ENCODE results near the gene DCDC2. TPM values are rescaled to one million over a fixed set of nuclear protein-coding genes. Genes with fewer than 3 reads are reported as not detected.
"Not testable (repeated sequence)": the region's sequence is repeated elsewhere in the genome, so short reads cannot be mapped to it uniquely, and the experiment has no call there.

The DCDC2 gene
- total RNA-seq, 2 experiments from 2014 or later: 0.06 TPM; not detected in 1

- peak within 1 kb of the TSS; percentile 6; the same call in 1 of the 2 replicates for H3K4me2 ChIP-seq (ENCODE audit: low read length)
- H4K20me1 ChIP-seq (ENCODE audit: insufficient read depth, low read length): no peaks in the 10 kb centered on the region
- H3K4me1 ChIP-seq (ENCODE audit: insufficient read depth, low read length, poor library complexity, severe bottlenecking): peaks cover 4% of the 10 kb centered on the region
- no peaks in the 10 kb centered on the region for H3K9me2 ChIP-seq (ENCODE audit: insufficient read depth, low read length)
- H3K9me3 ChIP-seq (ENCODE audit: low read length): no peaks in the 10 kb centered on the region
- intact Hi-C loops (cut with micrococcal nuclease; ENCODE audit: unreplicated experiment): no loop called here
- no peak within 1 kb of the TSS for H3K27ac ChIP-seq (ENCODE audit: low read depth, low read length, poor library complexity, severe bottlenecking)
- no peak within 1 kb of the TSS for H2AFZ ChIP-seq (ENCODE audit: low read length)
- H3K79me2 ChIP-seq (ENCODE audit: insufficient read depth, low read depth, low read length): no peaks in the 10 kb centered on the region
- TF ChIP-seq EZH2phosphoT487 (IDR thresholded peaks at IDR 0.05; ENCODE audit: borderline replicate concordance, low read depth, low read length): no peak
- TF ChIP-seq, protein P1, sequence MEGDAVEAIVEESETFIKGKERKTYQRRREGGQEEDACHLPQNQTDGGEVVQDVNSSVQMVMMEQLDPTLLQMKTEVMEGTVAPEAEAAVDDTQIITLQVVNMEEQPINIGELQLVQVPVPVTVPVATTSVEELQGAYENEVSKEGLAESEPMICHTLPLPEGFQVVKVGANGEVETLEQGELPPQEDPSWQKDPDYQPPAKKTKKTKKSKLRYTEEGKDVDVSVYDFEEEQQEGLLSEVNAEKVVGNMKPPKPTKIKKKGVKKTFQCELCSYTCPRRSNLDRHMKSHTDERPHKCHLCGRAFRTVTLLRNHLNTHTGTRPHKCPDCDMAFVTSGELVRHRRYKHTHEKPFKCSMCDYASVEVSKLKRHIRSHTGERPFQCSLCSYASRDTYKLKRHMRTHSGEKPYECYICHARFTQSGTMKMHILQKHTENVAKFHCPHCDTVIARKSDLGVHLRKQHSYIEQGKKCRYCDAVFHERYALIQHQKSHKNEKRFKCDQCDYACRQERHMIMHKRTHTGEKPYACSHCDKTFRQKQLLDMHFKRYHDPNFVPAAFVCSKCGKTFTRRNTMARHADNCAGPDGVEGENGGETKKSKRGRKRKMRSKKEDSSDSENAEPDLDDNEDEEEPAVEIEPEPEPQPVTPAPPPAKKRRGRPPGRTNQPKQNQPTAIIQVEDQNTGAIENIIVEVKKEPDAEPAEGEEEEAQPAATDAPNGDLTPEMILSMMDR (conservative IDR thresholded peaks at IDR 0.05; ENCODE audit: low read length): no peak
- no peak for DNase-seq (ENCODE audit: low spot score)
- ChIA-PET POLR2A (no interaction called here), CTCF (ENCODE audit: unreplicated experiment) (no interaction called here)
- H3K36me3 ChIP-seq (ENCODE audit: insufficient read depth, low read length): no peaks in the 10 kb centered on the region
- H3K4me3 ChIP-seq (ENCODE audit: low read depth, low read length, poor library complexity, severe bottlenecking): no peak within 1 kb of the TSS
- no TSS peak for BruUV-seq (replicated peaks)
Measured at GRCh38 chr6:24402697-24403500, 45.0 kb upstream of the DCDC2 start, which contains the start of gene MRS2. MRS2 (plus strand) TSS chr6:24402936; CDS start chr6:24403047, 111 bp downstream.

GRCh38 chr6:24401458-24401857 lies 43.6 kb upstream of the DCDC2 start:
- TF ChIP-seq, protein P1 (conservative IDR thresholded peaks at IDR 0.05; ENCODE audit: low read length): no peak
- no peak for TF ChIP-seq EZH2phosphoT487 (IDR thresholded peaks at IDR 0.05; ENCODE audit: borderline replicate concordance, low read depth, low read length)
- Histone ChIP-seq H3K79me2 (ENCODE audit: insufficient read depth, low read depth, low read length) (no peaks in the 10 kb centered on the region), H3K9me2 (ENCODE audit: insufficient read depth, low read length) (no peaks in the 10 kb centered on the region), H4K20me1 (ENCODE audit: insufficient read depth, low read length) (no peaks in the 10 kb centered on the region), H3K4me2 (ENCODE audit: low read length) (no peak overlapping the region), H3K4me1 (ENCODE audit: insufficient read depth, low read length, poor library complexity, severe bottlenecking) (peaks cover 4% of the 10 kb centered on the region), H2AFZ (ENCODE audit: low read length) (no peak overlapping the region), H3K27ac (ENCODE audit: low read depth, low read length, poor library complexity, severe bottlenecking) (no peak overlapping the region), H3K9me3 (ENCODE audit: low read length) (peaks cover 3% of the 10 kb centered on the region; the same call in 1 of the 2 replicates), H3K36me3 (ENCODE audit: insufficient read depth, low read length) (no peaks in the 10 kb centered on the region), H3K4me3 (ENCODE audit: low read depth, low read length, poor library complexity, severe bottlenecking) (no peak overlapping the region)
- BruUV-seq (replicated peaks): no TSS peak
- no peak for DNase-seq (ENCODE audit: low spot score)
- intact Hi-C loops (cut with micrococcal nuclease; ENCODE audit: unreplicated experiment): no loop called here
- CTCF ChIA-PET (ENCODE audit: unreplicated experiment): no interaction called here
- POLR2A ChIA-PET: no interaction called here

GRCh38 chr6:24400045-24401039 lies 42.5 kb upstream of the DCDC2 start:
- DNase-seq (ENCODE audit: low spot score): not testable (repeated sequence)

More at GRCh38 chr6:24400045-24401039, 42.5 kb upstream of the DCDC2 start:
- Histone ChIP-seq H3K4me2 (ENCODE audit: low read length) (peak overlapping the region; percentile 4; the same call in 1 of the 2 replicates), H2AFZ (ENCODE audit: low read length) (peak overlapping the region; percentile 55; the same call in 1 of the 2 replicates)
- H3K36me3 ChIP-seq (ENCODE audit: insufficient read depth, low read length); H3K27ac ChIP-seq (ENCODE audit: low read depth, low read length, poor library complexity, severe bottlenecking); H3K4me1 ChIP-seq (ENCODE audit: insufficient read depth, low read length, poor library complexity, severe bottlenecking); H4K20me1 ChIP-seq (ENCODE audit: insufficient read depth, low read length); POLR2A ChIA-PET; H3K9me3 ChIP-seq (ENCODE audit: low read length); H3K79me2 ChIP-seq (ENCODE audit: insufficient read depth, low read depth, low read length); BruUV-seq (replicated peaks); H3K4me3 ChIP-seq (ENCODE audit: low read depth, low read length, poor library complexity, severe bottlenecking); intact Hi-C loops (cut with micrococcal nuclease; ENCODE audit: unreplicated experiment); H3K9me2 ChIP-seq (ENCODE audit: insufficient read depth, low read length); CTCF ChIA-PET (ENCODE audit: unreplicated experiment): not testable (repeated sequence)
